HEK293T (cell line): ENCODE results near the gene WDR90.

ENCODE experiments used
- CTCF ChIA-PET: fragments of 350-600 bp; formaldehyde crosslinking; extraction: SDS; loops from one replicate; lab custom pipeline; 2021; ENCODE audit warnings: antibody characterized with exemption, inconsistent platforms; lab: Yijun Ruan, JAX
- POLR2A ChIA-PET: fragments of 350-600 bp; formaldehyde crosslinking; extraction: SDS; loops from one replicate; lab custom pipeline; 2020; ENCODE audit warnings: antibody characterized with exemption, inconsistent platforms; lab: Yijun Ruan, JAX
- DNase-seq: peaks from one replicate; pipeline ENCODE4 v3.0.0; 2012; ENCODE audit warnings: mixed read lengths; ENCODE audit errors: extremely low spot score
- ARNT ChIP-seq: fragments of 450-650 bp; IDR thresholded peaks from 2 replicates; pipeline ENCODE4 v1.6.1; 2017; ENCODE audit warnings: mild to moderate bottlenecking
- BHLHE40 ChIP-seq: fragments of 450-650 bp; IDR thresholded peaks from 2 replicates; pipeline ENCODE4 v1.6.1; 2016; ENCODE audit warnings: mild to moderate bottlenecking, moderate library complexity, borderline replicate concordance
- CTBP1 ChIP-seq: fragments of 450-650 bp; IDR thresholded peaks from 2 replicates; pipeline ENCODE4 v1.6.1; 2016; ENCODE audit warnings: borderline replicate concordance
- ELF4 ChIP-seq: fragments of 450-650 bp; IDR thresholded peaks from 2 replicates; pipeline ENCODE4 v1.6.1; 2017; ENCODE audit warnings: antibody characterized with exemption
- FOXA1 ChIP-seq: fragments of 450-650 bp; IDR thresholded peaks from 2 replicates; pipeline ENCODE4 v1.6.1; 2016; ENCODE audit warnings: mild to moderate bottlenecking
- FOXK2 ChIP-seq: fragments of 450-650 bp; IDR thresholded peaks from 2 replicates; pipeline ENCODE4 v1.6.1; 2016; ENCODE audit warnings: mild to moderate bottlenecking
- FOXM1 ChIP-seq: fragments of 450-650 bp; IDR thresholded peaks from 2 replicates; pipeline ENCODE4 v1.6.1; 2017; ENCODE audit warnings: mild to moderate bottlenecking, borderline replicate concordance
- HDGF ChIP-seq: fragments of 450-650 bp; IDR thresholded peaks from 2 replicates; pipeline ENCODE4 v1.6.1; 2017; ENCODE audit warnings: antibody characterized with exemption, borderline replicate concordance
- L3MBTL2 ChIP-seq: fragments of 450-650 bp; conservative IDR thresholded peaks from 2 replicates; pipeline ENCODE4 v1.6.1; 2016; ENCODE audit warnings: mild to moderate bottlenecking
- LEF1 ChIP-seq: fragments of 450-650 bp; IDR thresholded peaks from 2 replicates; pipeline ENCODE4 v1.6.1; 2017; ENCODE audit warnings: mild to moderate bottlenecking, borderline replicate concordance
- NFRKB ChIP-seq: fragments of 450-650 bp; IDR thresholded peaks from 2 replicates; pipeline ENCODE4 v1.6.1; 2016; ENCODE audit warnings: mild to moderate bottlenecking, moderate library complexity
- SP1 ChIP-seq: fragments of 450-650 bp; IDR thresholded peaks from 2 replicates; pipeline ENCODE4 v1.6.1; 2017
- SUZ12 ChIP-seq: fragments of 450-650 bp; IDR thresholded peaks from 2 replicates; pipeline ENCODE4 v1.6.1; 2016; ENCODE audit warnings: mild to moderate bottlenecking
- TARDBP ChIP-seq: fragments of 450-650 bp; IDR thresholded peaks from 2 replicates; pipeline ENCODE4 v1.6.1; 2016
- ZNF384 ChIP-seq: fragments of 450-650 bp; IDR thresholded peaks from 2 replicates; pipeline ENCODE4 v1.6.1; 2016
- TF ChIP-seq, protein P1 (sequence below): fragments of 450-650 bp; IDR thresholded peaks from 2 replicates; pipeline ENCODE4 v1.6.1; 2016

The WDR90 gene

DNA sequence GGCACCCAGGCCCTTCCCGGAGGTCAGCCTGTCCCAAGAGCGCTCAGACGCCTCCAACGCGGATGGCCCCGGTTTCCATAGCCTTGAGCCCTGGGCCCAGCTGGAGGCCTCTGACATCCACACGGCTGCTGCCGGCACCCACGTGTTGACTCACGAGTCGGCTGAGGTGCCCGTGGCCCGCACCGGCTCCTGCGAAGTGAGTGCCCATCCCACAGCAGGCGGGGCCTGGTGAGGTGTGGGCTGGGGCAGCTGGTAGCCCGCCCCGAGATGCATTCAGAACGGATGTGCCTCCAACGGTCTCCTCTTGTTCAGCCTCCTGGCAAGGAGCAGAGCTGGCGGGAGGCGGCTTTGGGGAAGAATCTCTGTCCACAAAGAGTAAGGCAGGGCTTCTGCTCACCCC, 2.7 kb downstream of the WDR90 start:
- POLR2A ChIA-PET = interaction anchor here (0.6 to 1.1 kb wide), 3 partner anchors 9 to 21 kb away, joined by 3 read pairs; partner anchors contain the start of gene METTL26
- CTCF ChIA-PET = no interaction called here
- DNase-seq = no peak
- no peak for TF ChIP-seq L3MBTL2
- no peak for TF ChIP-seq SUZ12
- TF ChIP-seq ARNT = no peak

DNA sequence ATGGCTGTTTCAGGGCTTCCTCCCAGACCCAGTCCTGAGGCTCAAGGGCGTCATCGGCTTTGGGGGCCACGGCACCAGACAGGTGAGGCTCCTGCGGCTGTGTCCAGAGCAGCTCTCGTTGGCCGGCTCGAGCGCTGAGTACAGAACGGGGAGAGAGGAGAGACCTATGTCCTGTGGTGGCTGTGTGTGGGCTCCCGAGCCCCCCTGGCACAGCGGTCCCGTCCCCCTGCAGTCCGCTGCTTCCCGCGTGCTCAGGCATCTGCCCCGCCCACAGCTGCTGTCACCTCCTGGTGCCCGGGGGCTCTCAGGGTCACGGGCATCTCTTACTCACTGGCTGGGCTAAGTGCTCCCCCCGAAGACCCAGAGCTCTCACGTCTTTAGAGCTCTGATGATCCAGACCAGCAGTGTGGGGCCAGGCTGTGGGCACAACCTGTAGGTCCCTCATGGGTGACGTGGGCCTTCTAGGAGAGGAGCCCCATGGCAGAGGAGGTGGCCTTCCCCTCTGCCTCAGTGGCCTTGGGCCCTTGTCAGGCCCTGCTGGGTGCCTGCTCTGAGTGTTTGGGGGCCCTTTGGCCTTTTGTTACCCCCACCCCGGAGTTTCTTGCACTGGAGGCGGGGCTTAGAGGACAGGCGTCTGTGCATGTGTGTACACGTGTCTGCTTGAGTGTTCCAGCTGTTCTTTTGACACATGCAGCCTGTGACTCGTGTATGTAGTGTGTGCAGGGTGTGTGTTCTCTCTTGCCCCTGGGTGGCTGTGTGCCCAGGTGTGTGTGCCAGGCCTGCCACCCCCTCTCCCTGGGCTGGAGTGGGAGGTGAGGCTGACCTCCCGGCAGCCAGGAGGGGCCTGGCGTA, 3.5 kb downstream of the WDR90 start:
- CTCF ChIA-PET = interaction anchor here (0.9 kb wide), 1 partner anchor 15 kb away, joined by 3 read pairs; no protein-coding TSS in a partner anchor
- POLR2A ChIA-PET = interaction anchor here (0.6 to 1.1 kb wide), 3 partner anchors 10 to 20 kb away, joined by 3 read pairs; partner anchors contain the start of gene METTL26
- DNase-seq = no peak
- no peak for TF ChIP-seq FOXK2
- TF ChIP-seq ARNT = no peak
- TF ChIP-seq, protein P1, sequence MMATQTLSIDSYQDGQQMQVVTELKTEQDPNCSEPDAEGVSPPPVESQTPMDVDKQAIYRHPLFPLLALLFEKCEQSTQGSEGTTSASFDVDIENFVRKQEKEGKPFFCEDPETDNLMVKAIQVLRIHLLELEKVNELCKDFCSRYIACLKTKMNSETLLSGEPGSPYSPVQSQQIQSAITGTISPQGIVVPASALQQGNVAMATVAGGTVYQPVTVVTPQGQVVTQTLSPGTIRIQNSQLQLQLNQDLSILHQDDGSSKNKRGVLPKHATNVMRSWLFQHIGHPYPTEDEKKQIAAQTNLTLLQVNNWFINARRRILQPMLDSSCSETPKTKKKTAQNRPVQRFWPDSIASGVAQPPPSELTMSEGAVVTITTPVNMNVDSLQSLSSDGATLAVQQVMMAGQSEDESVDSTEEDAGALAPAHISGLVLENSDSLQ = no peak
- no peak for TF ChIP-seq SUZ12
- no peak for TF ChIP-seq TARDBP
- no peak for TF ChIP-seq LEF1
- TF ChIP-seq NFRKB = no peak
- TF ChIP-seq FOXM1 = no peak
- no peak for TF ChIP-seq ELF4
- TF ChIP-seq L3MBTL2 = no peak

DNA sequence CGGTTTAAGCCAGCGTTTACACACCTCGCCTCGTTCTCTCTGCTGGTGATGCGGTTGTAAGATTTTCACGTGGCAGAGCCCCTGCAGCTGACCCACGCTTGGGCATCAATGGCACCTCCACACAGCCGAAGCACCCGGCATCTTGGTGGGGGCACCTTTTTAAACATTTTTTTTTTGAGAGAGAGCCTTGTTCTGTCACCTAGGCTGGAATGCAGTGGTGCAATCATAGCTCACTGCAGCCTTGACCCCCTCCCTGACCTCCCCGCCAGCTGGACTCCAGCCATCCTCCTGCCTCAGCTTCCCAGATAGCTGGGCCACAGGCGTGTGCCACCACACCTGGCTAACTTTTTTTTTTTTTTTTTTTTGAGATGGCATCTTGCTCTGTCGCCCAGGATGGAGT, 4.9 kb downstream of the WDR90 start:
- no peak for DNase-seq
- ChIA-PET CTCF (no interaction called here), POLR2A (no interaction called here)
- TF ChIP-seq TARDBP (no peak), FOXA1 (no peak), FOXK2 (no peak), HDGF (no peak), SUZ12 (no peak), CTBP1 (no peak)
- TF ChIP-seq, protein P1 = no peak

DNA sequence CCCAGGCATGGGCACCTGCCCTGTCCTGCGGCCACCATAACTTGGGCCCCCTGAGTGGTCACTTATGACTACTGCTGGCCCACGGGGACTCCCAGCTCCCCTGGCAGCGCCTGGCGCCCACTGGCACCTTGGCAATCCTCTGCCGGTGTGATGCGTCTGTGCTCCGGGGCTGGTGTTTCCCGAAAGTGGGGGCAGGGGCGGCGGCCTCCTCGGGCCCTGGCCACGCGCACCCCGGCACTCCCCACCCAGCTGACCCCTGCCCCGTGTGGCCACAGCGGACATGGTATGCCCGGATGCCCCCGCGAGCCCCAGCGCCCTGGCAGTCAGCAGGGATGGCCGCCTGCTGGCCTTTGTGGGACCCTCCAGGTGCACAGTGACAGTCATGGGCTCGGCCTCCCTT, 8.3 kb downstream of the WDR90 start:
- DNase-seq = no peak
- POLR2A ChIA-PET = no interaction called here
- TF ChIP-seq TARDBP = no peak
- no peak for TF ChIP-seq FOXA1
- no peak for TF ChIP-seq ELF4
- TF ChIP-seq CTBP1 = no peak
- TF ChIP-seq BHLHE40 = no peak
- TF ChIP-seq HDGF = no peak
- TF ChIP-seq ZNF384 = no peak
- TF ChIP-seq ARNT = no peak
- TF ChIP-seq L3MBTL2 = no peak
- TF ChIP-seq, protein P1 = no peak
- CTCF ChIA-PET = no interaction called here

DNA sequence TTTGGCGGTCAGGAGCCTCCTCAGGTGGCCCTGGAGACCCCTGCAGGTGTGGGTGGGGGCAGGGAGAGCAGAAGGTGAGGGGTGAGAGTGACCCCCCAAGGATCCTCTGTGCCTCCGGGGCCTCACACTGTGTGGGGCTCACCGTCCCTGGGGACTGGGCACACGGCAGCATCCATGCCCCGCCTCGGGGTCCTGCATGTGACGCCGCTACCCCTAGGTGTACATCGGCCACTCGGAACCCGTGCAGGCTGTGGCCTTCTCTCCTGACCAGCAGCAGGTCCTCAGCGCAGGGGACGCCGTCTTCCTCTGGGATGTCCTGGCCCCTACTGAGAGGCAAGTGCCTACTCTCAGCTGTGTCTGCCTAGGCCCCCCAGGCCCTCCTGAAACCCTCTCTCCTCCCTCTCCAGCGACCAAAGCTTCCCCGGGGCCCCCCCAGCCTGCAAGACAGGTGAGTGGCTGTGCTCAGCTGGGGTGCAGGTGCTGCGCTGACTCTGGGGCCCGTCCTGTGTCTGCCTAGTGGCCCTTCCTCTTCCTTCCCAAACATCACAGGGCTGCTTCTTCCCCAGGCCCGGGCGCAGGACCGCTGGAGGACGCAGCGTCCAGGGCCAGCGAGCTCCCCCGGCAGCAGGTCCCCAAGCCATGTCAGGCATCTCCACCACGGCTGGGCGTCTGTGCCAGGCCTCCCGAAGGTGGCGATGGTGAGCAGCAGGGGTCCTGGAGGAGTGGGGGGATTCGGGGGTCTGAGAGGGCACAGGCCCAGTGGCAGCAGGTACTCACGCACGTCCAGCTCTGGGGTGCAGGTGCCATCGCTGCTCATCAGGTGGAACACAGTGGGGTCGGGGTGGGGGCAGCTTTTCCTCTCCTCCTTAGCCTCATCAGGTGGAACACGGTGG, 9.8 kb downstream of the WDR90 start:
- TF ChIP-seq HDGF (no peak), CTBP1 (no peak), LEF1 (no peak), SP1 (no peak), ELF4 (no peak), ARNT (no peak)
- CTCF ChIA-PET = interaction anchor here (1.7 kb wide), 1 partner anchor 8 kb away, joined by 4 read pairs; no protein-coding TSS in a partner anchor
- POLR2A ChIA-PET = interaction anchor here (1.1 to 2.2 kb wide), 3 partner anchors 9 to 23 kb away, joined by 3 to 12 read pairs (median 6); partner anchors contain the start of genes RHBDL1 and WDR90
- no peak for DNase-seq

DNA sequence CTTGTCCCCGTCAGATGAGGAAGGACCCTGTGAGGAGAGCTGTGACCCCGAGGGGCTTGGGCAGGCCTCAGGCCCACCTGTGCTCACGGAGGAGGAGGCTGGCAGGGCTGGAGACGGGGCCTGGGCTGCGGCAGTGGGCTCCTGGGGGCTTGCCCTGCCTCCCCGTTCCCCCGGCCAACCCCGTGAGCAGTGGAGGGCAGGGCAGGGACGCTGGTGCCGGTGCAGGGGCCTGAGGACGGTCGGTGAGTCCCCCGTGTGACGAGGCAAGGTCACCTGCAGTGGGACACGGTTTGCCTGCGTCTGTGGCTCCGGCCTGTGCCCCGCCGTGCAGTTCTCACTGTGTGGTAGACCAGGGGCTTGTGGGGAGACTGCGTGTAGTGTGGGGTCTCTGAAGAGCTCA, 10.5 kb downstream of the WDR90 start:
- ChIA-PET CTCF (interaction anchor here (0.6 to 1.7 kb wide), 2 partner anchors 9 to 19 kb away, joined by 4 to 5 read pairs; no protein-coding TSS in a partner anchor), POLR2A (interaction anchor here (1.1 to 2.2 kb wide), 5 partner anchors 9 to 22 kb away, joined by 3 to 12 read pairs (median 6); partner anchors contain the start of genes RHBDL1, STUB1 and WDR90)
- TF ChIP-seq CTBP1 (no peak), FOXA1 (no peak), ARNT (no peak), LEF1 (no peak), TARDBP (no peak), FOXK2 (no peak), HDGF (no peak), SUZ12 (no peak), FOXM1 (no peak)
- no peak for DNase-seq
